Astrocyte (in vitro differentiated cells and primary cell): ENCODE data around the gene TPPP2.

Source experiments
- CTCF ChIP-seq: IDR thresholded peaks from 2 replicates; pipeline ENCODE4 v1.5.1; 2011; ENCODE audit warnings: low read depth, mild to moderate bottlenecking, inconsistent platforms, low read length, moderate library complexity; ENCODE audit not compliant: insufficient read depth
- EZH2 ChIP-seq: IDR thresholded peaks from 2 replicates; pipeline ENCODE4 v1.6.1; 2012; ENCODE audit warnings: mild to moderate bottlenecking, low read length, inconsistent platforms; ENCODE audit not compliant: insufficient read depth

- TF ChIP-seq CTCF (no peak), EZH2 (no peak)
These were observed 42.0 kb downstream of the TPPP2 start for GRCh38 chr14:21072031-21072473.
